K562 treated with DMSO at 1 percent for 24 hours (cell line): ENCODE data around the gene ITGB7. TPM values are rescaled to one million over a fixed set of nuclear protein-coding genes. Genes with fewer than 3 reads are reported as not detected.

ENCODE experiments used
- total RNA-seq: library from RNA; unstranded; fragments of 300-600 nt; gene quantifications from 2 replicates; pipeline ENCODE4 v1.2.3, GENCODE V29; 2022; ENCODE audit warnings: low read depth; ENCODE audit not compliant: insufficient read depth

The ITGB7 gene, protein sequence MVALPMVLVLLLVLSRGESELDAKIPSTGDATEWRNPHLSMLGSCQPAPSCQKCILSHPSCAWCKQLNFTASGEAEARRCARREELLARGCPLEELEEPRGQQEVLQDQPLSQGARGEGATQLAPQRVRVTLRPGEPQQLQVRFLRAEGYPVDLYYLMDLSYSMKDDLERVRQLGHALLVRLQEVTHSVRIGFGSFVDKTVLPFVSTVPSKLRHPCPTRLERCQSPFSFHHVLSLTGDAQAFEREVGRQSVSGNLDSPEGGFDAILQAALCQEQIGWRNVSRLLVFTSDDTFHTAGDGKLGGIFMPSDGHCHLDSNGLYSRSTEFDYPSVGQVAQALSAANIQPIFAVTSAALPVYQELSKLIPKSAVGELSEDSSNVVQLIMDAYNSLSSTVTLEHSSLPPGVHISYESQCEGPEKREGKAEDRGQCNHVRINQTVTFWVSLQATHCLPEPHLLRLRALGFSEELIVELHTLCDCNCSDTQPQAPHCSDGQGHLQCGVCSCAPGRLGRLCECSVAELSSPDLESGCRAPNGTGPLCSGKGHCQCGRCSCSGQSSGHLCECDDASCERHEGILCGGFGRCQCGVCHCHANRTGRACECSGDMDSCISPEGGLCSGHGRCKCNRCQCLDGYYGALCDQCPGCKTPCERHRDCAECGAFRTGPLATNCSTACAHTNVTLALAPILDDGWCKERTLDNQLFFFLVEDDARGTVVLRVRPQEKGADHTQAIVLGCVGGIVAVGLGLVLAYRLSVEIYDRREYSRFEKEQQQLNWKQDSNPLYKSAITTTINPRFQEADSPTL
- total RNA-seq, result 1.4 and 1.6 TPM in 2 replicates

DNA sequence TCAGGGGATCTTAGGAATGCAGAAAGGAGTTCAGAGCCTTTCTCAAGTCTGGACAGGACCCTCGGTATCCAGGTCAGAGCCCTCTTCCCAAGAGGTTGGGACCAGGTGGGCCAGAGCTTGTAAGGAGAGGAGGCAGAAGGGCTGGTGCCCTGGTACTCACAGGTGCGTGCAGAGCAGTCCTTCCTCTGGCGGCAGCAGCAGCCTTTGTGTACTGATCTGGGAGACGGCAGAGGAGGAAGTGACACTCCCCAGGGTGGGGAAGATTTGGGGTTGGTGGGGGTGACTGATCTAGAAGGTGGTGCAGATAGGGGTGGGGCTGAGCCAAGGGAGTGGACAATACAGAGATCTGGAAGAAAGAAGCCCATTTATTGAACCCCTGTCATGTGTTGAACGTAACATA, at the start of gene ITGB7:
Gene ITGB7, minus strand, starts transcription at position 210 of the 400 bp plus-strand sequence. CDS start 6,808 bp downstream, outside the sequence.

DNA sequence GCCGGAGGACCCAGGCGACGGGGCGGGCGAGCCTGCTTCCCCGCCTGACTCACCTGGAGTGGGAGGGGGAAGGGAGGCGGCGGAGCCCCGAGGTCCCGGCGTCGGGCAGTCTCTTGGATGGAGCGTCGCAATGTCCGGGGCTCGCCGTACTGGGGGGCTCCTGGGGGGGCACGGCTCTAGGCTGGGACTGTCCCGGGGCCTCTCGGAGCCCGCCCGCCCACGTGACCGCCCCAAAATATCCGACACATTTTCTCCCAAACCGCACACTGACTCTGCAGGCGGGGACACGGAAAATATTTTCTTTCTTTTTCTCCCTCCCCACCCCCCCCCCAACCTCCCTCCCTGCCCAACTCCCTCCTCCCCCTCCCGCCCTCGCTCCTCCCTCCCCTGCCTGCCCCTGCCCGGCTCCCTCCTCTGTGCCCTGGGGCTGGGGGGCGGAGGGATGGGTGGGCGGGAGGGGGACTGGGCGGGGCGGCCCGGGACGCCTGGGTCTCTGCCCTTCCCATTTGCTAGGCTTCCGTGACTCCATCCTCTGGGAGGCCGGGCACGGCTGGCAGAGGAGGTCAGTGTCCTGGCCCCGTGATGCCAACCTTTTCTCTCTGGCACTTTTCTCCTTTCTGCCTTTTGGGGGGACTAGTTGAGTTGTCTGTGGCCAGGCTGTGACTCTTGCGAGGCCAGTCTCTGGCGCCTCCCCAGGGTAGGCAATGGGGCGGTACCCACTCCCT, 25.0 kb upstream of the ITGB7 start, which contains the start of gene RARG:
Gene RARG, minus strand, starts transcription at position 289 of the 725 bp plus-strand sequence. CDS start 4,664 bp downstream, outside the sequence.

DNA sequence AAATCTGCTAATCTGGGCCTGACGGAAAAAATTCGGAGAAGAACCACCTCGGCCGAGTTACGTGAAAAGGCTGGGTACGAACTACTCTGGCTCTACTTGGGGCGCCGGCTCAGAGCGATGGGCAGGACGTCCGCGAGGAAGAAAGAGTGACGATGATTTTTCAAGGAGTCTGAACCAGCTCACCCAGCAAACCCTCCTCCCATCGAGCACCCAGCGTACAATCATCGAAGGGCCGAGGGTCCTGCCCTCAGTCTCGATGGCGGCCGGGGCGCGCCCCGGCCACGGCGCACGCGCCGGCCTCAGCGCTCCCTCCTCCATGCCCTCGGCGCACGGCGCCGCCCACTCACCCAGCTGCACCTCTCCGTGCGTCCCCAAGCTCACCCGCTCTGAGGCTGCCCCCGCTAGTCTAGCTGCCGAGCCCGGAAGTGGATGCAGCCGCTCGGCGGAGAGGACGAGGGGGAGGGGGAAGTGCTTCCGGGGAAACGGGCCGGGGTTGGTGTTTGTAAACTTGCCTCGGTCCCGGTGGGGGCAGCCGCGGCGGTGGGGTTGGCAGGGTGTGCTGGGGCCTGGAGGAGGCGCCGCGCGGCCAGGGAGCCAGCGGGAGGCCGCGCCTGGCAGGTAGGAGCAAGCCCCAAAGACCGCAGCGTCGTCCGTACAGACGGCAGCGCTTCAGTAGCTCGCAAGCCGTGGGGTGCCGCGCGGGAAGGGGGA, 26.7 kb downstream of the ITGB7 start, which contains the start of the genes CSAD and ZNF740:
Gene CSAD, minus strand, starts transcription at position 706 of the 711 bp plus-strand sequence. CDS start 7,455 bp downstream, outside the sequence.
Gene ZNF740, plus strand, starts transcription at position 503 of the 711 bp plus-strand sequence. CDS start 1,262 bp downstream, outside the sequence.

Other genes with a start within 250 kb of the ITGB7 start
- gene EIF4B, start 200.8 kb downstream of the ITGB7 start, total RNA-seq, result 250 and 262 TPM in 2 replicates
- 5.0 and 7.3 TPM in 2 replicates for gene TNS2, start 157.2 kb downstream of the ITGB7 start, total RNA-seq
- gene SPRYD3, start 127.9 kb downstream of the ITGB7 start, total RNA-seq, result 25.9 and 26.5 TPM in 2 replicates
- 1.4 TPM in 1 of 2 replicates, not detected in the other for gene IGFBP6, start 109.6 kb downstream of the ITGB7 start, total RNA-seq
- not detected in 2 replicates for gene SOAT2, start 103.8 kb downstream of the ITGB7 start, total RNA-seq
- 17.8 and 19.3 TPM in 2 replicates for gene ZNF740, start 26.5 kb downstream of the ITGB7 start, total RNA-seq
- 11.8 and 13.8 TPM in 2 replicates for gene CSAD, start 26.3 kb downstream of the ITGB7 start, total RNA-seq
- gene RARG, start 25.0 kb upstream of the ITGB7 start, total RNA-seq, result 5.7 and 8.1 TPM in 2 replicates
- gene ESPL1, start 61.0 kb upstream of the ITGB7 start, total RNA-seq, result 35.7 and 41.1 TPM in 2 replicates
- 578 and 589 TPM in 2 replicates for gene PFDN5, start 88.3 kb upstream of the ITGB7 start, total RNA-seq
- gene MYG1, start 92.4 kb upstream of the ITGB7 start, total RNA-seq, result 4.4 and 6.6 TPM in 2 replicates
- 76.6 and 87.2 TPM in 2 replicates for gene AAAS, start 114.4 kb upstream of the ITGB7 start, total RNA-seq
- gene SP7, start 129.1 kb upstream of the ITGB7 start, total RNA-seq, result not detected in 2 replicates
- 28.2 and 29.2 TPM in 2 replicates for gene SP1, start 172.9 kb upstream of the ITGB7 start, total RNA-seq
- gene AMHR2, start 216.6 kb upstream of the ITGB7 start, total RNA-seq, result 44.0 and 52.1 TPM in 2 replicates
- 257 and 263 TPM in 2 replicates for gene PRR13, start 234.5 kb upstream of the ITGB7 start, total RNA-seq
- gene PCBP2, start 244.9 kb upstream of the ITGB7 start, total RNA-seq, result 966 and 972 TPM in 2 replicates